ENCODE measurements around the gene TNFSF8. TPM values are rescaled to one million over a fixed set of nuclear protein-coding genes. Genes with fewer than 3 reads are reported as not detected.

Gene TNFSF8
- total RNA-seq, 1 experiment from 2014 or later = not detected

DNA sequence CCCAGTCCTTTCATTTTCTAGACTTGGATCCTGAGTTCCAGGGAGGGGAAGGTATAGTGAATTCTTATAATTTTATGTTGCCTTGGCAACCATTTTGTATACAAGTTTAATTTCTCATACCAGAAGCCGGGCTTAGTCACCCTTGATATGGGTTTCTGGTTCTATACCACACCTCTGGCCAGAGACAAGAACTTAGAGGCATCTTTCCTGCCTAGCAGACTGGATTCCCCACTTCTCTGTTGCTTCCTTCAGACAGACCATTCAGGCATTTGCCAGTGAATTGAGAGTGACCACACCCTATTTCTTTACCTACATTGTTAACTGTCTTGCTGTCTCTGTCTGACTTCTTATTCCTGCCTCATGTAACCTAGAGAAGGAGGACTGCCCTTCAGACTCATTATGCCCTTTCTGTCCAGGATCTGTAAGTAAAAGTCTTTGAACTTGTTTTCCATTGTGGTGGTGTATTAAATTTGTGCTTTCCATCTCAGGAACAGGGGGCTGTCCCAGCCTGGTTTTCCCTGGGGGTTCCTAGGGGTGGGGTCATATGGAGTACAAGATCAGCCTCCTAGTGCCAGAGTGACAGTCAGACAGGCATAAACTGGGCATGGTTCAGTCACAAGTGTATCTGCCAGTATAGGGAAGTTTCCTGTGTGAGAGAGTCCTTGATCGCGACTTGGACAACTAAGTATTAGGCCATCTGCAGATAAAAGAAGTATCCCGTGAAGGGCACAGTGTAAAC lies 27.4 kb downstream of the TNFSF8 start:
- no TSS peak for BruUV-seq (replicated peaks)
- intact Hi-C loops (cut with micrococcal nuclease; ENCODE audit: unreplicated experiment) = no loop called here
- no peaks in the 10 kb centered on the region for H3K27me3 Mint-ChIP-seq (ENCODE audit: unreplicated experiment)
- H3K36me3 Mint-ChIP-seq (ENCODE audit: insufficient read depth, unreplicated experiment) = peaks cover 1% of the 10 kb centered on the region
- TF ChIP-seq, protein P1, sequence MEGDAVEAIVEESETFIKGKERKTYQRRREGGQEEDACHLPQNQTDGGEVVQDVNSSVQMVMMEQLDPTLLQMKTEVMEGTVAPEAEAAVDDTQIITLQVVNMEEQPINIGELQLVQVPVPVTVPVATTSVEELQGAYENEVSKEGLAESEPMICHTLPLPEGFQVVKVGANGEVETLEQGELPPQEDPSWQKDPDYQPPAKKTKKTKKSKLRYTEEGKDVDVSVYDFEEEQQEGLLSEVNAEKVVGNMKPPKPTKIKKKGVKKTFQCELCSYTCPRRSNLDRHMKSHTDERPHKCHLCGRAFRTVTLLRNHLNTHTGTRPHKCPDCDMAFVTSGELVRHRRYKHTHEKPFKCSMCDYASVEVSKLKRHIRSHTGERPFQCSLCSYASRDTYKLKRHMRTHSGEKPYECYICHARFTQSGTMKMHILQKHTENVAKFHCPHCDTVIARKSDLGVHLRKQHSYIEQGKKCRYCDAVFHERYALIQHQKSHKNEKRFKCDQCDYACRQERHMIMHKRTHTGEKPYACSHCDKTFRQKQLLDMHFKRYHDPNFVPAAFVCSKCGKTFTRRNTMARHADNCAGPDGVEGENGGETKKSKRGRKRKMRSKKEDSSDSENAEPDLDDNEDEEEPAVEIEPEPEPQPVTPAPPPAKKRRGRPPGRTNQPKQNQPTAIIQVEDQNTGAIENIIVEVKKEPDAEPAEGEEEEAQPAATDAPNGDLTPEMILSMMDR (IDR thresholded peaks at IDR 0.05; ENCODE audit: unreplicated experiment) = no peak
- no peak overlapping the region for H3K4me3 Mint-ChIP-seq (ENCODE audit: low read depth, unreplicated experiment)
- no peak for DNase-seq
- CTCF ChIA-PET = no interaction called here
- H3K4me1 Mint-ChIP-seq (ENCODE audit: low read depth, unreplicated experiment) = peaks cover 35% of the 10 kb centered on the region
- H3K27ac Mint-ChIP-seq (ENCODE audit: unreplicated experiment) = no peak overlapping the region
- no peaks in the 10 kb centered on the region for H3K9me3 Mint-ChIP-seq (ENCODE audit: low read depth, unreplicated experiment)

DNA sequence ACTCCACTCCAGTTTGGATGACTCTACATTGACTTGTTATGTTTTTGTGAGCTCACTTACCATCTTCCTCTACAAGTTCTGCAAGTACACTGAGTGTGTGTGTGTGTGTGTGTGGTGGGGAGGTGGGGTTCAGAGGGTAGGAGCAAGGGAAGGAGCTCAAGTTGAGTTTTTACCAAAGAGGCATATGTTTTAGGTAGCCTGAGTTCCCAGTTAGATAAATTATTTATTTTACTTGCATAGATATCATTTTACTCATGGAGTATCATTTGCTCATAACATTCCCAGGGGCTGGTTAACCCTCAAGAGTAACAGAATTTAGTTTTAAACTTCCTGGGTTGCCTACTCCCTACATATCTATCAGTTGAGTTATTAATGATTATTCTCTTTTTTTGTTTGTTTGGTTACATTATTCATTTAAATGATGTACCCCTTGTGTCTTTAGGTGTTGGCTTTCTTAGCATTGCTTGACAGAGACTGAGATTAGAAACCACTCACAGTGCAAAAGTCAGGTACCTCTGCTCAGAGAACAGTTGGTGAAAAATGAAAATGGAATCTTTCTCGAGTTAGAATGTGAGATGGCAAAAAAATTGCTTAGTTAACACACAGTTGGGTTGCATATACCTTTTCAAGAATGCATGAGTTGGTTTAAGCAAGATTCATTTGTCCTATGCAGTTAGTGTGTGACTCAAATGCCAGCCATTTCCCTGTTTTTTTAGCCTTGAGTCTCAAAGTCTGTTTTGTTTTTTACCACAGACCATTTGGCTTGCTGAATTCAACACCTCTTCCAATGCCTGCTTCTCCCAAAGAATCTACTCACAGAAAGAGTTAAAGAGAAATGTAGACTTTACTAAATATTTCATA lies 29.2 kb downstream of the TNFSF8 start:
- Mint-ChIP-seq H3K4me1 (ENCODE audit: low read depth, unreplicated experiment) (peaks cover 20% of the 10 kb centered on the region), H3K27me3 (ENCODE audit: unreplicated experiment) (no peaks in the 10 kb centered on the region), H3K9me3 (ENCODE audit: low read depth, unreplicated experiment) (no peaks in the 10 kb centered on the region), H3K27ac (ENCODE audit: unreplicated experiment) (no peak overlapping the region), H3K36me3 (ENCODE audit: insufficient read depth, unreplicated experiment) (no peaks in the 10 kb centered on the region), H3K4me3 (ENCODE audit: low read depth, unreplicated experiment) (no peak overlapping the region)
- TF ChIP-seq, protein P1 (IDR thresholded peaks at IDR 0.05; ENCODE audit: unreplicated experiment) = no peak
- no TSS peak for BruUV-seq (replicated peaks)
- CTCF ChIA-PET = no interaction called here
- DNase-seq = no peak
- intact Hi-C loops (cut with micrococcal nuclease; ENCODE audit: unreplicated experiment) = no loop called here

DNA sequence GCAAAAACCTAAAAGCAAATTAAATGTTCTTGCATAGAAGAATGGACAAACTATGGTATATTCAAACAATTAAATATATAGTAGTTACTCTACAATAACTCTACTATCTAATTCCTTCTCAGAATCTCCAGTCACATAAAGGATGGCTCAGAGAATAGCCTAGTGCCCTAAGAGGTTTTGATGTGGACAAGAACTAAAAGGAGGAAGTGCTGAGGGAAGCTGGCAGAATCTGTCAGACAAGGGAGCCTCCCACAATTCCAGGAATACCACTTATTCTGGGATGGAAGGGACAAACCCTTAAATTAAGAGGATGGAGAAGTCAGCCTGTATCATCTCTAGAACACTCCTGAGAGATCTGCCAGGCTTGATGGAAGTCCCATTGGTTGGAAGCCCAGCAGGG lies 30.4 kb downstream of the TNFSF8 start:
- no peak overlapping the region for H3K4me3 Mint-ChIP-seq (ENCODE audit: low read depth, unreplicated experiment)
- CTCF ChIA-PET = interaction anchor here (0.8 kb wide), 1 partner anchor 1583 kb away, joined by 4 read pairs; no protein-coding TSS in a partner anchor
- intact Hi-C loops (cut with micrococcal nuclease; ENCODE audit: unreplicated experiment) = no loop called here
- no peaks in the 10 kb centered on the region for H3K27me3 Mint-ChIP-seq (ENCODE audit: unreplicated experiment)
- BruUV-seq (replicated peaks) = no TSS peak
- H3K4me1 Mint-ChIP-seq (ENCODE audit: low read depth, unreplicated experiment) = peaks cover 28% of the 10 kb centered on the region
- DNase-seq = no peak
- H3K9me3 Mint-ChIP-seq (ENCODE audit: low read depth, unreplicated experiment) = no peaks in the 10 kb centered on the region
- TF ChIP-seq, protein P1 (IDR thresholded peaks at IDR 0.05; ENCODE audit: unreplicated experiment) = no peak
- H3K36me3 Mint-ChIP-seq (ENCODE audit: insufficient read depth, unreplicated experiment) = no peaks in the 10 kb centered on the region
- H3K27ac Mint-ChIP-seq (ENCODE audit: unreplicated experiment) = no peak overlapping the region

DNA sequence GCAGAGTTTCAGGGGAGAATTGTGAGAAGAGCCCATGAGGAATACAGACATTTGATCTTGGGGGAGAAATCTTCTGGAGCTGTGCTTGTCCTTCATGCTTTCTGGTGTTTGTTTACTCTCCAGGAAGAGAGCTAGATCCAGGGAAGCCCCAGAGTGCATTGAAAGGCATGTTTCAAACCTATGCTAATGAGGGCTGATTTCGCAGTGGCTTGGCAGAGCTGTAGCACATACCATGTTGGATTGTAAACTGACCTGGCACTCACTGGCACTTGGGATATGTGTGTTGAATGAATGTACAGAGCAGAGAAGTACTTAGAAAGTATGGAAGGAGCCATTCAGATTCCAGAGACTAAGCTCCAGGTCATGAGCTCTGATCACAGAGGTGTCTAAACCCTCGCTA lies 30.9 kb downstream of the TNFSF8 start:
- intact Hi-C loops (cut with micrococcal nuclease; ENCODE audit: unreplicated experiment) = no loop called here
- no peaks in the 10 kb centered on the region for H3K27me3 Mint-ChIP-seq (ENCODE audit: unreplicated experiment)
- H3K4me1 Mint-ChIP-seq (ENCODE audit: low read depth, unreplicated experiment) = peaks cover 33% of the 10 kb centered on the region
- H3K36me3 Mint-ChIP-seq (ENCODE audit: insufficient read depth, unreplicated experiment) = no peaks in the 10 kb centered on the region
- no peaks in the 10 kb centered on the region for H3K9me3 Mint-ChIP-seq (ENCODE audit: low read depth, unreplicated experiment)
- TF ChIP-seq, protein P1 (IDR thresholded peaks at IDR 0.05; ENCODE audit: unreplicated experiment) = no peak
- CTCF ChIA-PET = interaction anchor here (0.8 kb wide), 1 partner anchor 1584 kb away, joined by 4 read pairs; no protein-coding TSS in a partner anchor
- DNase-seq = no peak
- H3K27ac Mint-ChIP-seq (ENCODE audit: unreplicated experiment) = no peak overlapping the region
- no peak overlapping the region for H3K4me3 Mint-ChIP-seq (ENCODE audit: low read depth, unreplicated experiment)
- no TSS peak for BruUV-seq (replicated peaks)
